Gastrocnemius medialis (tissue), 4 donors: ENCODE results near the gene RUNX3.

Experiments
- CTCF ChIP-seq, 5 experiments: fragments of 450-650 bp in 3 of 5; fragments of 200-600 bp in 2 of 5; sonication (generic) in 2 of 5; IDR thresholded peaks in 4 of 5; conservative IDR thresholded peaks in 1 of 5; 1 replicate in 4 of 5; 2 replicates in 1 of 5; pipeline ENCODE4 v1.5.1; 2016 to 2019; ENCODE audit warnings: antibody characterized with exemption in 5 of 5, mild to moderate bottlenecking in 3 of 5, moderate library complexity in 3 of 5
- POLR2A ChIP-seq, 2 donors: fragments of 450-650 bp; IDR thresholded peaks; one replicate each; pipeline ENCODE4 v1.6.1; 2017; ENCODE audit warnings: antibody characterized with exemption in 2 of 2, mild to moderate bottlenecking in 2 of 2, moderate library complexity in 2 of 2

- TF ChIP-seq CTCF (IDR thresholded peaks at IDR 0.05 in 4 of 5, conservative IDR thresholded peaks at IDR 0.05 in 1 of 5) (no peak), POLR2A (IDR thresholded peaks at IDR 0.05) (no peak)
These were observed 28.9 kb upstream of the RUNX3 start for GRCh38 chr1:24958766-24959622.
